Measurements from ENCODE around the gene CYLC1. TPM values are rescaled to one million over a fixed set of nuclear protein-coding genes. Genes with fewer than 3 reads are reported as not detected.

Gene CYLC1
- polyA plus RNA-seq, 1 experiment = not detected

- Histone ChIP-seq H3K9me3 (ENCODE audit: control insufficient read depth, insufficient read depth, low read length) (no peaks in the 10 kb centered on the region; the same call in 1 of the 2 replicates), H3K4me3 (ENCODE audit: low read depth, low read length) (no peak overlapping the region), H3K27me3 (ENCODE audit: control insufficient read depth, insufficient read depth, low read length) (no peaks in the 10 kb centered on the region), H3K27ac (ENCODE audit: low read depth, low read length) (no peak overlapping the region)
- ChIA-PET POLR2A (no interaction called here), CTCF (no interaction called here)
- TF ChIP-seq CTCF (IDR thresholded peaks at IDR 0.05; ENCODE audit: low read depth, low read length) = no peak
- no peak for DNase-seq (ENCODE audit: low read depth, low spot score)
Observed at GRCh38 chrX:83888585-83888984, 27.6 kb downstream of the CYLC1 start.

GRCh38 chrX:83892433-83892832 lies 31.5 kb downstream of the CYLC1 start:
- POLR2A ChIA-PET = no interaction called here
- CTCF ChIA-PET = no interaction called here
- Histone ChIP-seq H3K27me3 (ENCODE audit: control insufficient read depth, insufficient read depth, low read length) (no peaks in the 10 kb centered on the region), H3K9me3 (ENCODE audit: control insufficient read depth, insufficient read depth, low read length) (no peaks in the 10 kb centered on the region; the same call in 1 of the 2 replicates), H3K27ac (ENCODE audit: low read depth, low read length) (no peak overlapping the region), H3K4me3 (ENCODE audit: low read depth, low read length) (no peak overlapping the region)
- no peak for TF ChIP-seq CTCF (IDR thresholded peaks at IDR 0.05; ENCODE audit: low read depth, low read length)
- no peak for DNase-seq (ENCODE audit: low read depth, low spot score)

GRCh38 chrX:83906921-83907320 lies 46.0 kb downstream of the CYLC1 start:
- Histone ChIP-seq H3K27me3 (ENCODE audit: control insufficient read depth, insufficient read depth, low read length) (no peaks in the 10 kb centered on the region), H3K4me3 (ENCODE audit: low read depth, low read length) (no peak overlapping the region), H3K9me3 (ENCODE audit: control insufficient read depth, insufficient read depth, low read length) (no peaks in the 10 kb centered on the region; the same call in 1 of the 2 replicates), H3K27ac (ENCODE audit: low read depth, low read length) (no peak overlapping the region)
- CTCF ChIA-PET = no interaction called here
- no peak for DNase-seq (ENCODE audit: low read depth, low spot score)
- no peak for TF ChIP-seq CTCF (IDR thresholded peaks at IDR 0.05; ENCODE audit: low read depth, low read length)
- POLR2A ChIA-PET = no interaction called here

GRCh38 chrX:83916525-83916924 lies 55.6 kb downstream of the CYLC1 start:
- ChIA-PET CTCF (interaction anchor here (0.6 to 1.6 kb wide), 5 partner anchors 418 to 1250 kb away, joined by 3 to 7 read pairs (median 3); no protein-coding TSS in a partner anchor), POLR2A (no interaction called here)
- no peak for DNase-seq (ENCODE audit: low read depth, low spot score)
- Histone ChIP-seq H3K27ac (ENCODE audit: low read depth, low read length) (no peak overlapping the region), H3K27me3 (ENCODE audit: control insufficient read depth, insufficient read depth, low read length) (no peaks in the 10 kb centered on the region), H3K4me3 (ENCODE audit: low read depth, low read length) (no peak overlapping the region), H3K9me3 (ENCODE audit: control insufficient read depth, insufficient read depth, low read length) (no peaks in the 10 kb centered on the region)
- TF ChIP-seq CTCF (IDR thresholded peaks at IDR 0.05; ENCODE audit: low read depth, low read length) = peak; percentile 33

GRCh38 chrX:83934220-83934619 lies 73.3 kb downstream of the CYLC1 start:
- POLR2A ChIA-PET = no interaction called here
- CTCF ChIA-PET = no interaction called here
- no peak for TF ChIP-seq CTCF (IDR thresholded peaks at IDR 0.05; ENCODE audit: low read depth, low read length)
- no peak for DNase-seq (ENCODE audit: low read depth, low spot score)
- no peaks in the 10 kb centered on the region for H3K27me3 ChIP-seq (ENCODE audit: control insufficient read depth, insufficient read depth, low read length)
- H3K27ac ChIP-seq (ENCODE audit: low read depth, low read length) = no peak overlapping the region
- no peaks in the 10 kb centered on the region for H3K9me3 ChIP-seq (ENCODE audit: control insufficient read depth, insufficient read depth, low read length)
- no peak overlapping the region for H3K4me3 ChIP-seq (ENCODE audit: low read depth, low read length)
